Endothelial cell of umbilical vein (primary cell): ENCODE data around the gene KRT81. TPM values are rescaled to one million over a fixed set of nuclear protein-coding genes. Genes with fewer than 3 reads are reported as not detected.

Source experiments
- BruUV-seq: library from RNA; stranded (reverse); fragments of 400-500 nt; replicated peaks from 2 replicates; lab custom pipeline; 2021; lab: Mats Ljungman, UMichigan
- CTCF ChIA-PET: fragments of 300-600, 350-600 bp; sonication (Branson Sonifier 250); formaldehyde crosslinking; loops from one replicate; lab custom pipeline; 2021; ENCODE audit warnings: antibody characterized with exemption, inconsistent platforms; lab: Charles Lee
- POLR2A ChIA-PET: fragments of 300-600, 350-600 bp; sonication (Branson Sonifier 250); formaldehyde crosslinking; loops from one replicate; lab custom pipeline; 2021; ENCODE audit warnings: antibody characterized with exemption, inconsistent platforms; lab: Charles Lee
- DNase-seq: peaks from one replicate; pipeline ENCODE4 v3.0.0-alpha.2; 2011; ENCODE audit warnings: low read depth, low spot score
- FAIRE-seq: peaks from 2 replicates; lab custom pipeline; 2011; peaks lifted over from hg19 to GRCh38; lab: Jason Lieb, UNC
- H2AFZ ChIP-seq: 2 replicates; pipeline ENCODE4 v1.6.0; 2012; ENCODE audit warnings: low read depth, low read length, control low read depth, inconsistent platforms
- H3K27ac ChIP-seq: 2 replicates; pipeline ENCODE4 v1.5.1; 2011; ENCODE audit warnings: low read depth, mild to moderate bottlenecking, control low read depth, low read length, moderate library complexity; ENCODE audit not compliant: insufficient read depth
- H3K27me3 ChIP-seq, 2 experiments: 2 replicates each; pipeline versions ENCODE4 v1.6.0 to v1.6.1; 2011; ENCODE audit warnings: low read length in 2 of 2, mixed read lengths in 1 of 2; ENCODE audit not compliant: control insufficient read depth in 2 of 2, insufficient read depth in 2 of 2
- H3K36me3 ChIP-seq, 2 experiments: 2 replicates in 1 of 2; 3 replicates in 1 of 2; pipeline ENCODE4 v1.5.1; 2011; ENCODE audit warnings: low read length in 2 of 2, mild to moderate bottlenecking in 1 of 2, moderate library complexity in 1 of 2; ENCODE audit not compliant: control insufficient read depth in 2 of 2, insufficient read depth in 2 of 2; ENCODE audit errors: extremely low read depth in 1 of 2
- H3K4me1 ChIP-seq: 3 replicates; pipeline ENCODE4 v1.5.1; 2011; ENCODE audit warnings: mild to moderate bottlenecking, low read length; ENCODE audit not compliant: control insufficient read depth, insufficient read depth; ENCODE audit errors: extremely low read depth
- H3K4me2 ChIP-seq: 2 replicates; pipeline ENCODE4 v1.6.1; 2011; ENCODE audit warnings: low read length, control low read depth, mixed read lengths; ENCODE audit not compliant: insufficient read depth
- H3K4me3 ChIP-seq, 3 experiments: fragments of 200-600 bp in 1 of 3; sonication (generic), shearing (Covaris generic) in 1 of 3; replicated peaks in 1 of 3; 2 replicates each; pipeline ENCODE4 v1.5.1; 2011 to 2016; ENCODE audit warnings: control low read depth in 3 of 3, low read length in 3 of 3, mild to moderate bottlenecking in 2 of 3, inconsistent platforms in 1 of 3, low read depth in 1 of 3, moderate library complexity in 1 of 3; ENCODE audit not compliant: insufficient read depth in 1 of 3
- H3K79me2 ChIP-seq: 2 replicates; pipeline ENCODE4 v1.6.0; 2012; ENCODE audit warnings: low read length, inconsistent platforms; ENCODE audit not compliant: control insufficient read depth, insufficient read depth
- H3K9ac ChIP-seq: replicated peaks from 2 replicates; pipeline ENCODE3; 2011; ENCODE audit warnings: low read length, control low read depth; ENCODE audit not compliant: insufficient read depth; ENCODE audit errors: extremely low read depth
- H3K9me1 ChIP-seq: replicated peaks from 3 replicates; pipeline ENCODE4 v1.6.0; 2011; ENCODE audit warnings: mild to moderate bottlenecking, low read length; ENCODE audit not compliant: control insufficient read depth, insufficient read depth; ENCODE audit errors: extremely low read depth
- H3K9me3 ChIP-seq: replicated peaks from 2 replicates; pipeline ENCODE4 v1.5.1; 2012; ENCODE audit warnings: low read length, inconsistent platforms; ENCODE audit not compliant: control insufficient read depth, insufficient read depth
- H4K20me1 ChIP-seq: replicated peaks from 2 replicates; pipeline ENCODE3; 2011; ENCODE audit warnings: mild to moderate bottlenecking, low read length; ENCODE audit not compliant: control insufficient read depth, insufficient read depth; ENCODE audit errors: extremely low read depth
- CTCF ChIP-seq, 2 donors: IDR thresholded peaks; 1 replicate in 1 of 2; 2 replicates in 1 of 2; pipeline ENCODE4 v1.5.1; 2011; ENCODE audit warnings: low read length in 2 of 2, mild to moderate bottlenecking in 2 of 2, moderate library complexity in 2 of 2, control low read depth in 1 of 2, inconsistent platforms in 1 of 2, low read depth in 1 of 2; ENCODE audit not compliant: insufficient read depth in 1 of 2; ENCODE audit errors: extremely low read depth in 1 of 2
- EZH2 ChIP-seq: IDR thresholded peaks from 2 replicates; pipeline ENCODE4 v1.6.1; 2012; ENCODE audit warnings: borderline replicate concordance, low read depth, mild to moderate bottlenecking, moderate library complexity, low read length, inconsistent platforms; ENCODE audit not compliant: severe bottlenecking
- FOS ChIP-seq: IDR thresholded peaks from 2 replicates; pipeline ENCODE4 v1.6.1; 2011; ENCODE audit warnings: mild to moderate bottlenecking, low read length, moderate library complexity, borderline replicate concordance; ENCODE audit not compliant: insufficient read depth
- GATA2 ChIP-seq: IDR thresholded peaks from 2 replicates; pipeline ENCODE4 v1.7.0; 2011; ENCODE audit warnings: low read depth, mild to moderate bottlenecking, moderate library complexity, mixed read lengths, low read length; ENCODE audit not compliant: insufficient read length, insufficient read depth
- JUN ChIP-seq: IDR thresholded peaks from 2 replicates; pipeline ENCODE4 v1.6.1; 2011; ENCODE audit warnings: borderline replicate concordance, low read depth; ENCODE audit not compliant: insufficient read length, insufficient read depth
- MYC ChIP-seq: IDR thresholded peaks from one replicate; pipeline ENCODE4 v1.6.1; 2011; ENCODE audit warnings: mild to moderate bottlenecking, low read depth, low read length
- POLR2A ChIP-seq: IDR thresholded peaks from 2 replicates; pipeline ENCODE4 v1.6.1; 2012; ENCODE audit warnings: low read depth, mild to moderate bottlenecking, control low read depth, low read length
- POLR2AphosphoS5 ChIP-seq: IDR thresholded peaks from 2 replicates; pipeline ENCODE4 v1.6.1; 2012; ENCODE audit warnings: low read depth, mild to moderate bottlenecking, control low read depth, low read length, moderate library complexity; ENCODE audit not compliant: insufficient read depth
- dilution Hi-C: fragments of 300-500 bp; cut with MboI; formaldehyde crosslinking; loops from one replicate; pipeline ENCODE4 v1.15.0; 2019; ENCODE audit warnings: low sequenced_read_pairs; ENCODE audit not compliant: extremely low pct_ligation_motif_present
- intact Hi-C: fragments of 100-400 bp; cut with micrococcal nuclease; formaldehyde crosslinking; loops from one replicate; pipeline ENCODE4 v1.10.0; 2022
- polyA plus RNA-seq, 4 experiments: library from polyadenylated mRNA; depleted of rRNA in 3 of 4; stranded (reverse) in 3 of 4; unstranded in 1 of 4; fragments of >200 nt; gene quantifications; 2 replicates each; pipeline versions ENCODE4 v1.2.1 to v1.2.3, GENCODE V29; 2011 to 2012; ENCODE audit warnings: missing spikeins in 1 of 4
- total RNA-seq: library from RNA; stranded (reverse); gene quantifications from 2 replicates; pipeline ENCODE4 v1.2.3, GENCODE V29; 2021

Gene KRT81
- total and polyA plus RNA-seq, 2 donors (not counting 3 experiments of a cell fraction or from before 2014, with no cell fraction given) = not detected

GRCh38 chr12:52260361-52261207, 30.8 kb downstream of the KRT81 start:
- Histone ChIP-seq H3K79me2 (no peaks in the 10 kb centered on the region), H3K9me1 (no peaks in the 10 kb centered on the region), H2AFZ (no peak overlapping the region), H3K4me1 (peaks cover 2% of the 10 kb centered on the region), H3K27me3 (peaks cover 35 to 36% of the 10 kb centered on the region in 2 experiments), H3K9ac (no peak overlapping the region), H3K9me3 (no peaks in the 10 kb centered on the region), H3K36me3 (no peaks in the 10 kb centered on the region), H4K20me1 (no peaks in the 10 kb centered on the region), H3K4me3 (no peak overlapping the region), H3K4me2 (no peak overlapping the region), H3K27ac (no peak overlapping the region)
- no peak for TF ChIP-seq EZH2
- TF ChIP-seq CTCF (IDR thresholded peaks at IDR 0.05; ENCODE audit: extremely low read depth in 1 of 2, insufficient read depth in 1 of 2, low read depth in 1 of 2, low read length in 2 of 2) = no peak
- no peak for TF ChIP-seq POLR2AphosphoS5
- TF ChIP-seq POLR2A = no peak
- no peak for TF ChIP-seq GATA2
- TF ChIP-seq FOS = no peak
- TF ChIP-seq JUN = no peak
- no peak for TF ChIP-seq MYC
- DNase-seq (peak; percentile 24), FAIRE-seq (no peak)
- ChIA-PET POLR2A (no interaction called here), CTCF (interaction anchor here (0.6 to 2.3 kb wide), 3 partner anchors 11 to 19 kb away, joined by 3 to 8 read pairs (median 3); no protein-coding TSS in a partner anchor)
- BruUV-seq = no TSS peak
- intact Hi-C loops (no loop called here), dilution Hi-C loops (no loop called here)
